Osteoblast (primary cell): ENCODE data around the gene CPEB1. TPM values are rescaled to one million over a fixed set of nuclear protein-coding genes. Genes with fewer than 3 reads are reported as not detected.

Source experiments
- DNase-seq: peaks from one replicate; pipeline ENCODE4 v3.0.0; 2011; ENCODE audit warnings: low spot score, mixed read lengths; ENCODE audit not compliant: insufficient read length; ENCODE audit errors: missing footprints
- H2AFZ ChIP-seq: 2 replicates; pipeline ENCODE4 v1.6.0; 2011; ENCODE audit warnings: mild to moderate bottlenecking, low read length
- H3K27ac ChIP-seq: 2 replicates; pipeline ENCODE4 v1.5.1; 2011; ENCODE audit warnings: mild to moderate bottlenecking, low read depth, low read length, moderate library complexity
- H3K27me3 ChIP-seq: 2 replicates; pipeline ENCODE4 v1.6.0; 2012; ENCODE audit warnings: mild to moderate bottlenecking, control low read depth, inconsistent platforms, low read length, moderate library complexity; ENCODE audit not compliant: insufficient read depth
- H3K36me3 ChIP-seq: 2 replicates; pipeline ENCODE4 v1.5.1; 2011; ENCODE audit warnings: mild to moderate bottlenecking, low read length, control low read depth, moderate library complexity; ENCODE audit not compliant: insufficient read depth
- H3K4me1 ChIP-seq: 2 replicates; pipeline ENCODE4 v1.5.1; 2011; ENCODE audit warnings: mild to moderate bottlenecking, low read length, control low read depth, moderate library complexity; ENCODE audit not compliant: insufficient read depth
- H3K4me2 ChIP-seq: 2 replicates; pipeline ENCODE4 v1.6.0; 2011; ENCODE audit warnings: mild to moderate bottlenecking, low read length; ENCODE audit not compliant: insufficient read depth
- H3K4me3 ChIP-seq: fragments of 200-600 bp; sonication (generic); 3 replicates; pipeline ENCODE4 v1.5.1; 2012; ENCODE audit warnings: mild to moderate bottlenecking, low read length, inconsistent platforms; ENCODE audit not compliant: insufficient read depth
- H3K79me2 ChIP-seq: 2 replicates; pipeline ENCODE4 v1.6.0; 2012; ENCODE audit warnings: mild to moderate bottlenecking, low read length, control low read depth, inconsistent platforms; ENCODE audit not compliant: insufficient read depth
- H3K9me3 ChIP-seq: 2 replicates; pipeline ENCODE4 v1.5.1; 2011; ENCODE audit warnings: low read depth, low read length, control low read depth
- H4K20me1 ChIP-seq: 2 replicates; pipeline ENCODE4 v1.6.0; 2012; ENCODE audit warnings: mild to moderate bottlenecking, low read length, control low read depth; ENCODE audit not compliant: insufficient read depth
- CTCF ChIP-seq: IDR thresholded peaks from 2 replicates; pipeline ENCODE4 v1.5.1; 2011; ENCODE audit warnings: mild to moderate bottlenecking, low read depth, low read length, moderate library complexity; ENCODE audit errors: extremely low read depth
- total RNA-seq: library from RNA; depleted of rRNA; stranded (reverse); fragments of >200 nt; gene quantifications from 2 replicates; pipeline ENCODE4 v1.2.3, GENCODE V29; 2012

The CPEB1 gene
- total RNA-seq, 1 donor = 36.6 TPM

- Histone ChIP-seq H3K79me2 (no peaks in the 10 kb centered on the region), H3K4me1 (peaks cover 17% of the 10 kb centered on the region), H3K4me3 (no peak overlapping the region), H3K36me3 (no peaks in the 10 kb centered on the region), H2AFZ (no peak overlapping the region), H3K27me3 (no peaks in the 10 kb centered on the region), H3K9me3 (no peaks in the 10 kb centered on the region), H3K27ac (no peak overlapping the region), H3K4me2 (no peak overlapping the region), H4K20me1 (no peaks in the 10 kb centered on the region)
- no peak for DNase-seq
- no peak for TF ChIP-seq CTCF
Measured at GRCh38 chr15:82556315-82557035, 90.7 kb downstream of the CPEB1 start.

- Histone ChIP-seq H3K4me3 (no peak overlapping the region), H3K4me1 (peaks cover 17% of the 10 kb centered on the region), H4K20me1 (no peaks in the 10 kb centered on the region), H3K9me3 (no peaks in the 10 kb centered on the region), H3K79me2 (no peaks in the 10 kb centered on the region), H3K36me3 (no peaks in the 10 kb centered on the region), H3K27me3 (no peaks in the 10 kb centered on the region), H2AFZ (no peak overlapping the region), H3K27ac (peak overlapping the region; percentile 33), H3K4me2 (peak overlapping the region; percentile 7)
- no peak for DNase-seq
- no peak for TF ChIP-seq CTCF
Measured at GRCh38 chr15:82554849-82555248, 92.3 kb downstream of the CPEB1 start.

- Histone ChIP-seq H3K4me2 (peak overlapping the region; percentile 7), H3K27ac (peak overlapping the region; percentile 33), H3K27me3 (no peaks in the 10 kb centered on the region), H3K79me2 (no peaks in the 10 kb centered on the region), H3K4me1 (peaks cover 17% of the 10 kb centered on the region), H4K20me1 (no peaks in the 10 kb centered on the region), H3K9me3 (no peaks in the 10 kb centered on the region), H3K36me3 (no peaks in the 10 kb centered on the region), H2AFZ (no peak overlapping the region), H3K4me3 (no peak overlapping the region)
- DNase-seq = no peak
- TF ChIP-seq CTCF = no peak
Measured at GRCh38 chr15:82554351-82554750, 92.8 kb downstream of the CPEB1 start.

- Histone ChIP-seq H3K4me2 (no peak overlapping the region), H3K4me3 (no peak overlapping the region), H3K27me3 (no peaks in the 10 kb centered on the region), H3K27ac (no peak overlapping the region), H3K79me2 (no peaks in the 10 kb centered on the region), H2AFZ (no peak overlapping the region), H4K20me1 (no peaks in the 10 kb centered on the region), H3K9me3 (no peaks in the 10 kb centered on the region), H3K4me1 (peaks cover 17% of the 10 kb centered on the region), H3K36me3 (no peaks in the 10 kb centered on the region)
- DNase-seq = no peak
- TF ChIP-seq CTCF = no peak
Measured at GRCh38 chr15:82553846-82554245, 93.3 kb downstream of the CPEB1 start.
